ENCODE results near the gene FRMD3. TPM values are rescaled to one million over a fixed set of nuclear protein-coding genes. Genes with fewer than 3 reads are reported as not detected.

Gene FRMD3
- total and polyA plus RNA-seq, 7 experiments from 2014 or later, result 0.85 to 2.5 (median 0.97) TPM; not detected in 1

DNA sequence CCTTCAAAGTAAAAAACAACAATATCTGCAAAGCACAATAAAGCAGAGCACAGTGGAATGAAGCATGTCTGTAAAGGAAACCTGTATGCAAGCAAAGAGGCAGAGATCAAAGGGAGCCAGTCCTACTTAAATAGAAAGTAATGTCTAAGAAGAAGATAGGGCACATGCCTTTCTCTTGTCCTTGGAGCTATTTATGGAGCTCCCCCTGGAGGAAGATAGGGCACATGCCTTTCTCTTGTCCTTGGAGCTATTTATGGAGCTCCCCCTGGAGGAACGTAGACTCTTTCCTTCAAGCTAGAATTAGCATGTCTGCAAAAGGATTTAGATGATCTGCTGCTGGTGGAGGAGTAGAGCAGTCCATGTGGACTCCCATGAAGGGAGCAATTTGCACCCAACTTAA is 307.2 kb downstream of the FRMD3 start:
- Histone ChIP-seq H3K36me3 (ENCODE audit: control insufficient read depth in 2 of 3, insufficient read depth in 3 of 3, low read length in 3 of 3) (no peaks in the 10 kb centered on the region), H3K9me3 (ENCODE audit: control insufficient read depth in 2 of 3, low read length in 3 of 3) (no peaks in the 10 kb centered on the region), H3K4me3 (ENCODE audit: low read length) (no peak overlapping the region), H3K27ac (ENCODE audit: low read depth, low read length) (no peak overlapping the region), H3K4me1 (ENCODE audit: control insufficient read depth in 2 of 2, insufficient read depth in 2 of 2, low read length in 2 of 2) (no peaks in the 10 kb centered on the region), H3K27me3 (ENCODE audit: control insufficient read depth in 2 of 2, insufficient read depth in 2 of 2, low read length in 2 of 2) (no peaks in the 10 kb centered on the region)
- ChIA-PET POLR2A (no interaction called here), CTCF (no interaction called here)
- H3K27me3 Mint-ChIP-seq, result peaks cover 0 to 14% (median 2%) of the 10 kb centered on the region in 5 donors
- ATAC-seq (no peak), DNase-seq (no peak)
- H3K4me1 Mint-ChIP-seq, result no peaks in the 10 kb centered on the region
- H3K27ac Mint-ChIP-seq, result no peak overlapping the region
- H3K36me3 Mint-ChIP-seq, result no peaks in the 10 kb centered on the region
- H3K9me3 Mint-ChIP-seq, result peaks cover 0 to 8% (median 0%) of the 10 kb centered on the region in 11 donors
- H3K4me3 Mint-ChIP-seq, result no peak overlapping the region
- intact Hi-C loops (cut with micrococcal nuclease), result no loop called here

DNA sequence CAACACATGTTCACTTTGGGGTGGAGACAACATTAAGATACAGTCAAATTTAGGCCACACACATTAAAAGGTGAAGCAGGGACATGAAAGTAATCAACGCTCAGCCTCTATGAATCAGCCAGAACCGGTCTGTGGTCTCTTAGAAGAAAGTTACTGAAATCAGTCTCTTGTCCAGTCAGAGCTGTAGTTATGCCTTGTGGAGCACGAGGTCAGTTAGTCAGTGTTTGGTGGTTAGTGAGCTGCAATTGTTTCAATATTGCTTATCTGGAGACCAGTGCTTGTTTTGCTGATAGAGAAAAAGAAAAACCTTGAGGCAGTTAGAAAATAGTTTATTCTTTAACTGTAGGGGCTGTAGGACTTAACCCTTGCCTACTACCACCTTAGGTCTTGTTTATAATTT is 317.5 kb downstream of the FRMD3 start:
- no peak overlapping the region for H3K4me3 ChIP-seq (ENCODE audit: low read length)
- Mint-ChIP-seq H3K4me3 (no peak overlapping the region), H3K36me3 (peaks cover 0 to 4% (median 0%) of the 10 kb centered on the region in 5 donors), H3K27me3 (peaks cover 31 to 52% (median 34%) of the 10 kb centered on the region in 5 donors), H3K27ac (no peak overlapping the region), H3K4me1 (peaks cover 0 to 12% (median 5%) of the 10 kb centered on the region in 7 donors), H3K9me3 (peaks cover under 1 to 22% (median 7%) of the 10 kb centered on the region in 11 donors)
- no peaks in the 10 kb centered on the region for H3K4me1 ChIP-seq (ENCODE audit: control insufficient read depth in 2 of 2, insufficient read depth in 2 of 2, low read length in 2 of 2)
- no peaks in the 10 kb centered on the region for H3K36me3 ChIP-seq (ENCODE audit: control insufficient read depth in 2 of 3, insufficient read depth in 3 of 3, low read length in 3 of 3)
- ATAC-seq (no peak), DNase-seq (no peak)
- H3K27ac ChIP-seq (ENCODE audit: low read depth, low read length), result no peak overlapping the region
- H3K9me3 ChIP-seq (ENCODE audit: control insufficient read depth in 2 of 3, low read length in 3 of 3), result no peaks in the 10 kb centered on the region
- POLR2A ChIA-PET, result no interaction called here
- H3K27me3 ChIP-seq (ENCODE audit: control insufficient read depth in 2 of 2, insufficient read depth in 2 of 2, low read length in 2 of 2), result no peaks in the 10 kb centered on the region
- CTCF ChIA-PET, result no interaction called here
- intact Hi-C loops (cut with micrococcal nuclease), result no loop called here

DNA sequence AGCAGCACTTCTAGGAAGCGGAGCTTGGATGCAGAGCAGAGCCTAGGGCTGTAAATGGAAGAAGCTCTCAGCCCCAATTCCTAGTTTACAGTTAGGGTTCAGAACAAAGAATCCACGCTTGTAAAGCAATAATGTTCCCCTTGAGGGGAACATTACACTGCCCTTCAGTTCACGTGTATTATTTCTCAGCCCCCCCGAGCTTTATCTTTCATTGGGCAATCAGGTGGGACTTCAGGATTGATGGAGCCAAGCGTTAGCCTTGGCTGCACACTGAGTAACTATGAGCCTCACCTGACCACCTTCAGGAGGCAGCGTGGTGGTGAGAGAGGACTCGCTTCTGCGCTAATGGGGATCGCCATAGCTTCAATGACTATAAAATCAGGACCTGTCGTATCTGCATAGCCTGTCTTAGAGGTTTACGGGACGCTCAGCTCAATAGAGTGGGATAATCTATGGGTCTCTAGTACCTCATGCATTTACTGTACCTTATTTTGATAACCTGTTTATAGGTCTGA is 318.2 kb downstream of the FRMD3 start:
- Histone ChIP-seq H3K9me3 (ENCODE audit: control insufficient read depth in 2 of 3, low read length in 3 of 3) (no peaks in the 10 kb centered on the region), H3K27me3 (ENCODE audit: control insufficient read depth in 2 of 2, insufficient read depth in 2 of 2, low read length in 2 of 2) (no peaks in the 10 kb centered on the region), H3K4me3 (ENCODE audit: low read length) (no peak overlapping the region), H3K4me1 (ENCODE audit: control insufficient read depth in 2 of 2, insufficient read depth in 2 of 2, low read length in 2 of 2) (no peaks in the 10 kb centered on the region), H3K36me3 (ENCODE audit: control insufficient read depth in 2 of 3, insufficient read depth in 3 of 3, low read length in 3 of 3) (no peaks in the 10 kb centered on the region), H3K27ac (ENCODE audit: low read depth, low read length) (no peak overlapping the region)
- Mint-ChIP-seq H3K4me3 (peak overlapping the region in 9 of 10 donors; percentile 41 to 86 (median 72)), H3K4me1 (peaks cover 0 to 12% (median 5%) of the 10 kb centered on the region in 7 donors), H3K9me3 (peaks cover 2 to 26% (median 10%) of the 10 kb centered on the region in 11 donors), H3K27ac (no peak overlapping the region), H3K27me3 (peaks cover 31 to 52% (median 37%) of the 10 kb centered on the region in 5 donors), H3K36me3 (peaks cover 0 to 4% (median 0%) of the 10 kb centered on the region in 5 donors)
- ChIA-PET POLR2A (no interaction called here), CTCF (no interaction called here)
- ATAC-seq, result peak; percentile 6
- DNase-seq, result no peak
- intact Hi-C loops (cut with micrococcal nuclease), result no loop called here

DNA sequence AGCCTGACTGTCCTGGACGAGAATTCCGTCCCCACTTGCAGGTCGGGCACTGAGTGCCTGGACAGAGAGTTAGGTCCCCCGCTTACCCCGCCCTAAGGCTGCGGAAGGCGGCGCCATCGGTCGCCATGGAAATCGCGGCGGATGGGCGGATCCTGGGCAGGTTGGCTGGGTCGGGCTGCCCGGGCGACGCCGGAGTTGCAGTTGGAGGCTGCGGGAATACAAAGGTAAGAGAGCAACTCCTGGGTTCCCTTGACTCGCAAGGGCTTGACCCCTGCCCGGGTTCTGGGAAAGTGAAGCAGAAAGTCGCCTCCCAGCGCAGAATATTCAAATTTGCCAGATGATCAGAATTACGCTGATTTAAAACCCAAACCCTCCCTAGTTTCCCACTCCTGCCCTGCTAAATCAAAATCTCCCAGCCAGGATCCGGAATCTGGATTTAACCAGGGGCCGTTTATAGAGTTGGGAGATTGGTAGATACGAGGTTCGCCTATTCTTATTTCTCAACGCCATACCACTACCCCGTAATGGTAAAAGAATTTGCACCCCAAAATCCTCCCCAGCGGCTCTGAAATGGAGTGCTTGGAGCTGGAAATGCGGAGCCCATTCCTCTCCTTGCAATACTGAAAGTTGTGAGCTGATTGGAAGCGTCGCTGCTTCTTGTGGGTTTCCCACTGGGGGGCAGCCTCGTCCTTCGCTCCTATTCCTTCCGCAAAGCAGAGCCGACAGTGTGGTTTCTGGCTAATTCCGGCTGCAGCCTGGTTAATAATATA is 318.9 kb downstream of the FRMD3 start:
- peaks cover 0 to 4% (median 0%) of the 10 kb centered on the region in 5 donors for H3K36me3 Mint-ChIP-seq
- peak in 2 of 9 donors; percentile 10 to 36 for DNase-seq
- no peak overlapping the region for H3K27ac Mint-ChIP-seq
- peak; percentile 71 for ATAC-seq
- H3K4me3 ChIP-seq (ENCODE audit: low read length), result no peak overlapping the region
- CTCF ChIA-PET, result no interaction called here
- H3K9me3 Mint-ChIP-seq, result peaks cover 2 to 26% (median 10%) of the 10 kb centered on the region in 11 donors
- H3K27ac ChIP-seq (ENCODE audit: low read depth, low read length), result no peak overlapping the region
- H3K9me3 ChIP-seq (ENCODE audit: control insufficient read depth in 2 of 3, low read length in 3 of 3), result no peaks in the 10 kb centered on the region
- peaks cover 34 to 58% (median 37%) of the 10 kb centered on the region in 5 donors for H3K27me3 Mint-ChIP-seq
- H3K4me3 Mint-ChIP-seq, result peak overlapping the region in 9 of 10 donors; percentile 41 to 86 (median 72)
- peaks cover 0 to 12% (median 5%) of the 10 kb centered on the region in 7 donors for H3K4me1 Mint-ChIP-seq
- POLR2A ChIA-PET, result no interaction called here
- intact Hi-C loops (cut with micrococcal nuclease), result no loop called here
- H3K27me3 ChIP-seq (ENCODE audit: control insufficient read depth in 2 of 2, insufficient read depth in 2 of 2, low read length in 2 of 2), result no peaks in the 10 kb centered on the region
- H3K36me3 ChIP-seq (ENCODE audit: control insufficient read depth in 2 of 3, insufficient read depth in 3 of 3, low read length in 3 of 3), result no peaks in the 10 kb centered on the region
- H3K4me1 ChIP-seq (ENCODE audit: control insufficient read depth in 2 of 2, insufficient read depth in 2 of 2, low read length in 2 of 2), result no peaks in the 10 kb centered on the region

DNA sequence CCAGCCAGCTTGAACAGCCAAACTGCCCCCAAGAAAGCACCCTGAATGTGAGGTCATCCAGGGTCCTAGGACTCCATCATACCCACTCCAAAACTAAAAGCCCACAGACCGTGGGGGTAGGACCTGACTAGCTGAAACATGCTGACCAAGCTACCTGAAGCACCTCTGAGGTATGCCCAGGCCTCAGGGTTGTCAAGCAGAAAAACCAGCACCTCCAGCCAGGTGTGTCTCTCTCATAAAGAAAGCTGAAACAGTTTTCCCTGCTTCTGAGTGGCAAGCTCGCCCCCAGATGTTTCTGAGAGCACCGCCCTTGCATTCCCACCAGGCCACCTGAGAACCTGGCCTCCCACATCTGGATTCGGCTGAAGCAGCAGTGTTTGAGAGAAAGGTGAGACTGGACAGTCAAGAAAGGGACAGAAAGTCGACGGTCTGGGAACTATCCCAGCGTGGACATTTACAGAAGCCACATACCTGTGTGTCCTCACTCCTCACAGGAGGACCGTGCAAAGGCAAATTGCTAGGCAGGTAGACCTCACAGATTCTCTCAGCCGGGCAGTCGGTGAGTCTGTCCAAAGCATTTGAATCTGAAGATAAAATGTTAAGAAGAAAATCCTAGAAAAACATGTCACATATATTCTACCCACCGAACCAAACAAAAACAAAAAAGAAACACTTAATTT is 319.6 kb downstream of the FRMD3 start:
- intact Hi-C loops (cut with micrococcal nuclease), result no loop called here
- Mint-ChIP-seq H3K36me3 (peaks cover 0 to 4% (median 0%) of the 10 kb centered on the region in 5 donors), H3K4me1 (peaks cover 0 to 12% (median 5%) of the 10 kb centered on the region in 7 donors), H3K27ac (no peak overlapping the region), H3K27me3 (peaks cover 34 to 61% (median 37%) of the 10 kb centered on the region in 5 donors), H3K4me3 (peak overlapping the region in 3 of 10 donors; percentile 16 to 79 (median 72)), H3K9me3 (peaks cover 2 to 26% (median 10%) of the 10 kb centered on the region in 11 donors)
- Histone ChIP-seq H3K4me1 (ENCODE audit: control insufficient read depth in 2 of 2, insufficient read depth in 2 of 2, low read length in 2 of 2) (no peaks in the 10 kb centered on the region), H3K4me3 (ENCODE audit: low read length) (no peak overlapping the region), H3K36me3 (ENCODE audit: control insufficient read depth in 2 of 3, insufficient read depth in 3 of 3, low read length in 3 of 3) (no peaks in the 10 kb centered on the region), H3K9me3 (ENCODE audit: control insufficient read depth in 2 of 3, low read length in 3 of 3) (no peaks in the 10 kb centered on the region), H3K27me3 (ENCODE audit: control insufficient read depth in 2 of 2, insufficient read depth in 2 of 2, low read length in 2 of 2) (no peaks in the 10 kb centered on the region), H3K27ac (ENCODE audit: low read depth, low read length) (no peak overlapping the region)
- no peak for DNase-seq
- ChIA-PET POLR2A (no interaction called here), CTCF (no interaction called here)
- no peak for ATAC-seq

DNA sequence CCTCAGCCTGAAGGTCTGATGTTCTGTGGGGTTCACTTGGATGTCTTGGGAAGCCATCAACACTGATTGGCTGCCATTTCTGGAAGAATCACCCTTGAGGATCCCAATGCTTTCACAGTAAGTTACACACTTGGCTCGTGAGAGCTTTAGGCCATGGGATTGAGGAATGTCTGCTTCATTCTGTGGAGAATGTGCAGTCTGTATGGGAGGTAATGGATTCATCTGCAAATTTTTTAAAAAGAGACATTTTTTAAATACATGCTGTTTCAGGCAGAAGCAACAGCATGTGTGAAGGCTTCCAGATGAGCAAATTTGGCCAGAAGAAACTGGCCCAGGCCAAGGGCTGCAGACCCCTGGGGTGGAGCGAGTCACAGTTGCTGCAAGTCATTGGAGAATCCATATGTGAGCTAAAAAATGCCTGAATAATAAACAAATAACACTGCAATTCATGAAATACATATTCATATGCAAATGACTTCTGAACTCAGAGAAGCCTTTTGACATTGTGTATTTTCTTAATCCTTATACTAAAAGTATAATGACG is 328.9 kb downstream of the FRMD3 start:
- Mint-ChIP-seq H3K36me3 (no peaks in the 10 kb centered on the region), H3K4me3 (no peak overlapping the region), H3K27me3 (peaks cover 0 to 16% (median 5%) of the 10 kb centered on the region in 5 donors), H3K4me1 (no peaks in the 10 kb centered on the region), H3K9me3 (peaks cover 0 to 3% (median 0%) of the 10 kb centered on the region in 11 donors), H3K27ac (no peak overlapping the region)
- ATAC-seq (no peak), DNase-seq (no peak)
- Histone ChIP-seq H3K27ac (ENCODE audit: low read depth, low read length) (no peak overlapping the region), H3K27me3 (ENCODE audit: control insufficient read depth in 2 of 2, insufficient read depth in 2 of 2, low read length in 2 of 2) (no peaks in the 10 kb centered on the region), H3K4me3 (ENCODE audit: low read length) (no peak overlapping the region), H3K4me1 (ENCODE audit: control insufficient read depth in 2 of 2, insufficient read depth in 2 of 2, low read length in 2 of 2) (no peaks in the 10 kb centered on the region), H3K36me3 (ENCODE audit: control insufficient read depth in 2 of 3, insufficient read depth in 3 of 3, low read length in 3 of 3) (no peaks in the 10 kb centered on the region), H3K9me3 (ENCODE audit: control insufficient read depth in 2 of 3, low read length in 3 of 3) (no peaks in the 10 kb centered on the region)
- intact Hi-C loops (cut with micrococcal nuclease), result no loop called here
- CTCF ChIA-PET, result no interaction called here
- POLR2A ChIA-PET, result no interaction called here
